NCI-H1436 treated with DMSO at 0.1 percent for 48 hours (cell line): ENCODE results near the gene HIPK4.
"Not testable (repeated sequence)": the region's sequence is repeated elsewhere in the genome, so short reads cannot be mapped to it uniquely, and the experiment has no call there.

Source experiments
- DNase-seq: peaks from one replicate; lab custom pipeline; 2025; lab: John Stamatoyannopoulos, UW

HIPK4 gene

GRCh38 chr19:40390084-40390742, at the start of gene HIPK4:
TSS of gene HIPK4 (minus strand) at chr19:40390181. CDS start at chr19:40389902, 279 bp downstream.
- DNase-seq, result no peak

GRCh38 chr19:40438284-40438683, 48.3 kb upstream of the HIPK4 start:
- no peak for DNase-seq

GRCh38 chr19:40433391-40434216, 43.6 kb upstream of the HIPK4 start:
- peak; percentile 2 for DNase-seq

GRCh38 chr19:40432760-40433159, 42.8 kb upstream of the HIPK4 start:
- not testable (repeated sequence) for DNase-seq

GRCh38 chr19:40431698-40432097, 41.7 kb upstream of the HIPK4 start:
- DNase-seq, result no peak

GRCh38 chr19:40430242-40430641, 40.3 kb upstream of the HIPK4 start:
- DNase-seq, result not testable (repeated sequence)

- DNase-seq, result not testable (repeated sequence)
These were observed 38.2 kb upstream of the HIPK4 start for GRCh38 chr19:40428197-40428596.

GRCh38 chr19:40425450-40426287, 35.7 kb upstream of the HIPK4 start, which contains the start of gene SERTAD1:
TSS of gene SERTAD1 (minus strand) at chr19:40425992. CDS start at chr19:40423546, 2,446 bp downstream.
- peak; percentile 97 for DNase-seq

GRCh38 chr19:40424637-40425449, 34.9 kb upstream of the HIPK4 start:
- no peak for DNase-seq

- DNase-seq, result no peak
These were observed 34.0 kb upstream of the HIPK4 start for GRCh38 chr19:40423938-40424337.

- no peak for DNase-seq
These were observed 33.0 kb upstream of the HIPK4 start for GRCh38 chr19:40422748-40423566.

GRCh38 chr19:40421993-40422747, 32.2 kb upstream of the HIPK4 start:
- no peak for DNase-seq

GRCh38 chr19:40420766-40421765, 31.1 kb upstream of the HIPK4 start:
- no peak for DNase-seq

GRCh38 chr19:40420451-40420765, 30.4 kb upstream of the HIPK4 start:
- no peak for DNase-seq

GRCh38 chr19:40419780-40420179, 29.8 kb upstream of the HIPK4 start:
- DNase-seq, result no peak

GRCh38 chr19:40419066-40419612, 29.2 kb upstream of the HIPK4 start:
- DNase-seq, result no peak

GRCh38 chr19:40418040-40418439, 28.1 kb upstream of the HIPK4 start:
- no peak for DNase-seq

- DNase-seq, result no peak
These were observed 27.6 kb upstream of the HIPK4 start for GRCh38 chr19:40417643-40417981.
